CD14-positive monocyte (primary cell): ENCODE results near the gene GMDS. TPM values are rescaled to one million over a fixed set of nuclear protein-coding genes. Genes with fewer than 3 reads are reported as not detected.

Experiments used
- DNase-seq, 3 donors: peaks; one replicate each; pipeline ENCODE4 v3.0.0-alpha.2; 2011 to 2022
- H2AFZ ChIP-seq: 2 replicates; pipeline ENCODE4 v1.6.0; 2012; ENCODE audit warnings: mild to moderate bottlenecking, low read depth, low read length, inconsistent platforms; ENCODE audit not compliant: insufficient read depth, poor library complexity, severe bottlenecking
- H3K27ac ChIP-seq, 2 donors: 1 replicate in 1 of 2; 2 replicates in 1 of 2; pipeline ENCODE4 v1.5.1; 2012 to 2013; ENCODE audit warnings: low read length in 2 of 2, control low read depth in 1 of 2, inconsistent platforms in 1 of 2, low read depth in 1 of 2, mild to moderate bottlenecking in 1 of 2
- H3K27me3 ChIP-seq, 2 donors: one replicate each; pipeline versions ENCODE4 v1.6.0 to v1.6.1; 2011 to 2013; ENCODE audit warnings: low read length in 2 of 2; ENCODE audit not compliant: control insufficient read depth in 2 of 2, insufficient read depth in 2 of 2
- H3K36me3 ChIP-seq, 2 donors: replicated peaks in 1 of 2; 1 replicate in 1 of 2; 2 replicates in 1 of 2; pipeline versions ENCODE4 v1.5.1 to v1.6.1; 2012 to 2013; ENCODE audit warnings: low read length in 2 of 2, control low read depth in 1 of 2, inconsistent platforms in 1 of 2, mild to moderate bottlenecking in 1 of 2; ENCODE audit not compliant: insufficient read depth in 2 of 2, control insufficient read depth in 1 of 2
- H3K4me1 ChIP-seq, 2 donors: 1 replicate in 1 of 2; 2 replicates in 1 of 2; pipeline versions ENCODE4 v1.5.1 to v1.6.1; 2012 to 2013; ENCODE audit warnings: low read length in 2 of 2, control low read depth in 1 of 2, inconsistent platforms in 1 of 2, mild to moderate bottlenecking in 1 of 2, moderate library complexity in 1 of 2; ENCODE audit not compliant: insufficient read depth in 2 of 2, control insufficient read depth in 1 of 2
- H3K4me2 ChIP-seq: replicated peaks from 2 replicates; pipeline ENCODE3; 2012; ENCODE audit warnings: low read length, moderate library complexity, mild to moderate bottlenecking; ENCODE audit not compliant: poor library complexity, severe bottlenecking; ENCODE audit errors: extremely low read depth
- H3K4me3 ChIP-seq, 3 experiments: fragments of 200-600 bp in 1 of 3; sonication (generic) in 1 of 3; replicated peaks in 1 of 3; 1 replicate in 2 of 3; 2 replicates in 1 of 3; pipeline ENCODE4 v1.5.1; 2011 to 2013; ENCODE audit warnings: low read length in 3 of 3, mild to moderate bottlenecking in 3 of 3, control low read depth in 2 of 3, low read depth in 2 of 3, inconsistent platforms in 1 of 3, moderate library complexity in 1 of 3
- H3K79me2 ChIP-seq: 2 replicates; pipeline ENCODE4 v1.6.0; 2012; ENCODE audit warnings: mild to moderate bottlenecking, control low read depth, inconsistent platforms, low read length, moderate library complexity; ENCODE audit not compliant: insufficient read depth
- H3K9ac ChIP-seq: 2 replicates; pipeline ENCODE4 v1.6.0; 2017; ENCODE audit warnings: low read length, mild to moderate bottlenecking; ENCODE audit not compliant: insufficient read depth, poor library complexity, severe bottlenecking
- H3K9me3 ChIP-seq, 2 donors: replicated peaks in 1 of 2; 1 replicate in 1 of 2; 2 replicates in 1 of 2; pipeline versions ENCODE4 v1.5.1 to v1.6.1; 2012 to 2013; ENCODE audit warnings: low read length in 2 of 2, control low read depth in 1 of 2; ENCODE audit not compliant: control insufficient read depth in 1 of 2, insufficient read depth in 1 of 2
- H4K20me1 ChIP-seq: 2 replicates; pipeline ENCODE4 v1.6.0; 2012; ENCODE audit warnings: mild to moderate bottlenecking, low read length, control low read depth, moderate library complexity; ENCODE audit not compliant: insufficient read depth
- H3K27ac Mint-ChIP-seq, 7 donors: one replicate each; pipeline ENCODE4 v1.8.0; 2020; ENCODE audit warnings: mild to moderate bottlenecking in 7 of 7, mixed read lengths in 7 of 7, moderate library complexity in 6 of 7, inconsistent platforms in 2 of 7
- H3K27me3 Mint-ChIP-seq, 3 donors: one replicate each; pipeline ENCODE4 v1.8.0; 2021 to 2022; ENCODE audit warnings: low read depth in 3 of 3, mild to moderate bottlenecking in 3 of 3, mixed read lengths in 3 of 3, moderate library complexity in 3 of 3, inconsistent platforms in 1 of 3
- H3K36me3 Mint-ChIP-seq, 2 donors: one replicate each; pipeline ENCODE4 v1.8.0; 2020; ENCODE audit warnings: mixed read lengths in 2 of 2, inconsistent platforms in 1 of 2, mild to moderate bottlenecking in 1 of 2
- H3K4me1 Mint-ChIP-seq: one replicate; pipeline ENCODE4 v1.8.0; 2020; ENCODE audit warnings: mild to moderate bottlenecking, mixed read lengths
- H3K4me3 Mint-ChIP-seq, 2 donors: one replicate each; pipeline ENCODE4 v1.8.0; 2020; ENCODE audit warnings: mild to moderate bottlenecking in 2 of 2, mixed read lengths in 2 of 2, moderate library complexity in 1 of 2
- H3K9me3 Mint-ChIP-seq, 7 donors: one replicate each; pipeline ENCODE4 v1.8.0; 2020 to 2022; ENCODE audit warnings: mixed read lengths in 7 of 7, mild to moderate bottlenecking in 6 of 7, moderate library complexity in 6 of 7, inconsistent platforms in 2 of 7
- WGBS: methylation state at CpG from one replicate; pipeline ENCODE4 v1.1.5; 2013; ENCODE audit warnings: missing lambda C conversion rate; ENCODE audit not compliant: insufficient coverage; 5-methylcytosine and 5-hydroxymethylcytosine counted together
- intact Hi-C, 2 donors: fragments of 100-400 bp; cut with micrococcal nuclease; formaldehyde crosslinking; loops; one replicate each; pipeline versions ENCODE4 v1.15.0 to v1.15.1; 2023
- polyA plus RNA-seq, 3 donors: library from polyadenylated mRNA; depleted of rRNA in 1 of 3; unstranded in 2 of 3; stranded (reverse) in 1 of 3; fragments of 300-500 nt in 2 of 3; fragments of >200 nt in 1 of 3; fragmentation: Illumina TruSeq in 2 of 3; gene quantifications; 1 replicate in 2 of 3; 2 replicates in 1 of 3; pipeline ENCODE4 v1.2.3, GENCODE V29; 2012 to 2021
- TF ChIP-seq, protein P1 (sequence below): fragments of 200-600 bp; IDR thresholded peaks from one replicate; pipeline ENCODE4 v1.8.0; 2022; ENCODE audit warnings: antibody characterized with exemption, mild to moderate bottlenecking

The GMDS gene
- polyA plus RNA-seq, 3 donors, result 10.5 to 19.9 (median 17.6) TPM

DNA sequence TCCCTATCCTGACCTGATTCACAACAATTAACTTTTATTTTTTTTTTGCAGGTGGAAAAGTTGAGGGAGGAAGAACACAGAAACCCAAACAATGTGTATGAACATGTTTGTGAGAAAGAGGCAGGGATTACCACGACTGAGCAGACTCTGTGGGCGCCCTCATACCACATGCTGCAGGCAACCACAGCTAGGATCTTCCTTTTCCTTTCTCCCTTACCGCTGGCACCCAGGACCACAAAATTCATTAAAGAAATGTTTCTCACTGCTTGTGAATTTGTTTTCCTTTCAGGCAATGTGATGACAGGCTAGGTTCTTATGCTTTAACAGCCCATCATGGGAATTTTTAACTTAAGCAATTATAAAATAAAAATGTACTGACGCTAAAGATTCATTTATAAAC is 287.1 kb downstream of the GMDS start:
- no peaks in the 10 kb centered on the region for H3K79me2 ChIP-seq
- WGBS, result no CpG with 5 or more reads among the region's 4 CpGs
- no peak overlapping the region for H3K4me2 ChIP-seq
- intact Hi-C loops, result no loop called here
- peaks cover 6 to 14% of the 10 kb centered on the region in 2 donors for H3K36me3 Mint-ChIP-seq
- no peak overlapping the region for H3K27ac ChIP-seq
- no peaks in the 10 kb centered on the region for H3K4me1 ChIP-seq
- no peak overlapping the region for H3K4me3 ChIP-seq
- no peak for DNase-seq
- H3K36me3 ChIP-seq, result peaks cover 0 to 3% of the 10 kb centered on the region in 2 donors
- H2AFZ ChIP-seq, result no peak overlapping the region
- H4K20me1 ChIP-seq, result no peaks in the 10 kb centered on the region
- no peaks in the 10 kb centered on the region for H3K9me3 ChIP-seq
- no peak overlapping the region for H3K27ac Mint-ChIP-seq
- no peaks in the 10 kb centered on the region for H3K4me1 Mint-ChIP-seq
- TF ChIP-seq, protein P1, sequence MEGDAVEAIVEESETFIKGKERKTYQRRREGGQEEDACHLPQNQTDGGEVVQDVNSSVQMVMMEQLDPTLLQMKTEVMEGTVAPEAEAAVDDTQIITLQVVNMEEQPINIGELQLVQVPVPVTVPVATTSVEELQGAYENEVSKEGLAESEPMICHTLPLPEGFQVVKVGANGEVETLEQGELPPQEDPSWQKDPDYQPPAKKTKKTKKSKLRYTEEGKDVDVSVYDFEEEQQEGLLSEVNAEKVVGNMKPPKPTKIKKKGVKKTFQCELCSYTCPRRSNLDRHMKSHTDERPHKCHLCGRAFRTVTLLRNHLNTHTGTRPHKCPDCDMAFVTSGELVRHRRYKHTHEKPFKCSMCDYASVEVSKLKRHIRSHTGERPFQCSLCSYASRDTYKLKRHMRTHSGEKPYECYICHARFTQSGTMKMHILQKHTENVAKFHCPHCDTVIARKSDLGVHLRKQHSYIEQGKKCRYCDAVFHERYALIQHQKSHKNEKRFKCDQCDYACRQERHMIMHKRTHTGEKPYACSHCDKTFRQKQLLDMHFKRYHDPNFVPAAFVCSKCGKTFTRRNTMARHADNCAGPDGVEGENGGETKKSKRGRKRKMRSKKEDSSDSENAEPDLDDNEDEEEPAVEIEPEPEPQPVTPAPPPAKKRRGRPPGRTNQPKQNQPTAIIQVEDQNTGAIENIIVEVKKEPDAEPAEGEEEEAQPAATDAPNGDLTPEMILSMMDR, result no peak
- no peaks in the 10 kb centered on the region for H3K27me3 Mint-ChIP-seq
- no peak overlapping the region for H3K9ac ChIP-seq
- no peak overlapping the region for H3K4me3 Mint-ChIP-seq
- H3K9me3 Mint-ChIP-seq, result no peaks in the 10 kb centered on the region
- no peaks in the 10 kb centered on the region for H3K27me3 ChIP-seq

DNA sequence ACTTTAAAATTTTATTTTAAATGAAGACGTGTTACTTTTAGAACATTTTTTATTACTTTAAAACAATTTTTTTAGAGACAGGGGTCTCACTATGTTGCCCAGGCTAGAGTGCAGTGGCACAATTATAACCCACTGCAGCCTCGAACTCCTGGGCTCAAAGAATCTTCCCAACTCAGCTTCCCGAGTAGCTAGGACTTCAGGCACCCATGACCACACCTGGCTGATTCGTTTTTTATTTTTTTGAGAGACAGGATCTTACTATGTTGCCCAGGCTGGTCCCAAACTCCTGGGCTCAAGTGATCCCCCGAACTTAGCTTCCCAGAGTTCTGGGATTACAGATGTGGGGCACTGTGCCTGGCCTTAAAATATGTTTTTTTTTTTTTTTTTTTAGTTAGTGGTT is 287.7 kb downstream of the GMDS start:
- no peaks in the 10 kb centered on the region for H3K4me1 Mint-ChIP-seq
- H3K27ac Mint-ChIP-seq, result no peak overlapping the region
- TF ChIP-seq, protein P1, result no peak
- Histone ChIP-seq H2AFZ (no peak overlapping the region), H3K9ac (no peak overlapping the region), H3K27me3 (no peaks in the 10 kb centered on the region), H3K36me3 (peaks cover under 1 to 3% of the 10 kb centered on the region in 2 donors), H3K79me2 (no peaks in the 10 kb centered on the region), H4K20me1 (no peaks in the 10 kb centered on the region), H3K27ac (no peak overlapping the region), H3K9me3 (no peaks in the 10 kb centered on the region), H3K4me3 (no peak overlapping the region), H3K4me2 (no peak overlapping the region), H3K4me1 (no peaks in the 10 kb centered on the region)
- H3K36me3 Mint-ChIP-seq, result peaks cover 6 to 14% of the 10 kb centered on the region in 2 donors
- H3K27me3 Mint-ChIP-seq, result no peaks in the 10 kb centered on the region
- 97% methylated on average over 3 of the region's 5 CpGs for WGBS
- no peak overlapping the region for H3K4me3 Mint-ChIP-seq
- no peak for DNase-seq
- intact Hi-C loops, result no loop called here
- no peaks in the 10 kb centered on the region for H3K9me3 Mint-ChIP-seq
